H9 (cell line): ENCODE measurements around the gene AGO3. TPM values are rescaled to one million over a fixed set of nuclear protein-coding genes. Genes with fewer than 3 reads are reported as not detected.

ENCODE experiments used
- DNase-seq: peaks from one replicate; pipeline ENCODE4 v3.0.0-alpha.2; 2017
- H2AFZ ChIP-seq: one replicate; pipeline ENCODE4 v1.6.1; 2013; ENCODE audit warnings: mild to moderate bottlenecking, low read length, control low read depth, moderate library complexity
- H2AK5ac ChIP-seq: 2 replicates; pipeline ENCODE4 v1.6.1; 2013; ENCODE audit warnings: low read length, control low read depth, mixed read lengths; ENCODE audit not compliant: insufficient read length
- H2BK120ac ChIP-seq: one replicate; pipeline ENCODE4 v1.6.1; 2013; ENCODE audit warnings: low read depth, mild to moderate bottlenecking, low read length, control low read depth, inconsistent platforms; ENCODE audit not compliant: poor library complexity, severe bottlenecking
- H2BK12ac ChIP-seq: 2 replicates; pipeline ENCODE4 v1.6.1; 2013; ENCODE audit warnings: low read length, control low read depth, mixed read lengths, low read depth; ENCODE audit not compliant: insufficient read length
- H2BK15ac ChIP-seq: 2 replicates; pipeline ENCODE4 v1.6.1; 2013; ENCODE audit warnings: low read depth, low read length, control low read depth
- H2BK20ac ChIP-seq: one replicate; pipeline ENCODE4 v1.6.1; 2013; ENCODE audit warnings: low read depth, mild to moderate bottlenecking, low read length, control low read depth, inconsistent platforms; ENCODE audit not compliant: poor library complexity, severe bottlenecking
- H2BK5ac ChIP-seq: 2 replicates; pipeline ENCODE4 v1.6.1; 2013; ENCODE audit warnings: low read length, control low read depth, mixed read lengths; ENCODE audit not compliant: insufficient read length
- H3K14ac ChIP-seq: 2 replicates; pipeline ENCODE4 v1.6.1; 2013; ENCODE audit warnings: low read length, control low read depth; ENCODE audit not compliant: insufficient read depth
- H3K18ac ChIP-seq: 2 replicates; pipeline ENCODE4 v1.6.1; 2013; ENCODE audit warnings: low read depth, mild to moderate bottlenecking, mixed read lengths, low read length, control low read depth; ENCODE audit not compliant: insufficient read length
- H3K23ac ChIP-seq: 2 replicates; pipeline ENCODE4 v1.6.1; 2013; ENCODE audit warnings: low read length, control low read depth, mixed read lengths, low read depth; ENCODE audit not compliant: insufficient read length
- H3K23me2 ChIP-seq: 2 replicates; pipeline ENCODE4 v1.6.1; 2013; ENCODE audit warnings: low read depth, mild to moderate bottlenecking, mixed read lengths, low read length, control low read depth; ENCODE audit not compliant: insufficient read length, poor library complexity, severe bottlenecking
- H3K27ac ChIP-seq: 2 replicates; pipeline ENCODE4 v1.5.1; 2013; ENCODE audit warnings: low read length, control low read depth, mixed read lengths, low read depth; ENCODE audit not compliant: insufficient read length
- H3K27me3 ChIP-seq: 2 replicates; pipeline ENCODE4 v1.6.1; 2013; ENCODE audit warnings: low read length, control low read depth, inconsistent platforms; ENCODE audit not compliant: insufficient read depth
- H3K4ac ChIP-seq: 2 replicates; pipeline ENCODE4 v1.6.1; 2013; ENCODE audit warnings: low read depth, mild to moderate bottlenecking, control low read depth, inconsistent platforms, low read length, moderate library complexity
- H3K4me1 ChIP-seq: 2 replicates; pipeline ENCODE4 v1.6.1; 2013; ENCODE audit warnings: low read length, control low read depth, inconsistent platforms; ENCODE audit not compliant: insufficient read depth
- H3K4me2 ChIP-seq: 2 replicates; pipeline ENCODE4 v1.6.1; 2013; ENCODE audit warnings: low read length, control low read depth, mixed read lengths; ENCODE audit not compliant: insufficient read length, insufficient read depth
- H3K56ac ChIP-seq: 2 replicates; pipeline ENCODE4 v1.6.1; 2013; ENCODE audit warnings: low read depth, mild to moderate bottlenecking, mixed read lengths, low read length, control low read depth; ENCODE audit not compliant: insufficient read length
- H3K79me1 ChIP-seq: 2 replicates; pipeline ENCODE4 v1.6.1; 2013; ENCODE audit warnings: low read depth, mild to moderate bottlenecking, moderate library complexity, low read length, control low read depth, inconsistent platforms; ENCODE audit not compliant: insufficient read depth, poor library complexity, severe bottlenecking
- H3K79me2 ChIP-seq: 2 replicates; pipeline ENCODE4 v1.6.1; 2013; ENCODE audit warnings: low read length, control low read depth, inconsistent platforms; ENCODE audit not compliant: insufficient read depth
- H3K9ac ChIP-seq: 2 replicates; pipeline ENCODE4 v1.6.1; 2013; ENCODE audit warnings: low read length, control low read depth, mixed read lengths; ENCODE audit not compliant: insufficient read length; ENCODE audit errors: extremely low read depth
- H3K9me3 ChIP-seq: one replicate; pipeline ENCODE4 v1.6.1; 2013; ENCODE audit warnings: low read depth, low read length, inconsistent platforms; ENCODE audit not compliant: control insufficient read depth
- H3T11ph ChIP-seq: one replicate; pipeline ENCODE4 v1.6.1; 2013; ENCODE audit warnings: mild to moderate bottlenecking, low read length, control low read depth, inconsistent platforms
- H4K20me1 ChIP-seq: one replicate; pipeline ENCODE4 v1.6.1; 2013; ENCODE audit not compliant: control insufficient read depth, insufficient read length, insufficient read depth
- H4K5ac ChIP-seq: 2 replicates; pipeline ENCODE4 v1.6.1; 2013; ENCODE audit warnings: low read depth, mild to moderate bottlenecking, mixed read lengths, low read length, control low read depth; ENCODE audit not compliant: insufficient read length
- H4K8ac ChIP-seq: replicated peaks from 2 replicates; pipeline ENCODE4 v1.6.1; 2013; ENCODE audit warnings: low read length, control low read depth, mixed read lengths, low read depth; ENCODE audit not compliant: insufficient read length
- H4K91ac ChIP-seq: 2 replicates; pipeline ENCODE4 v1.6.1; 2013; ENCODE audit warnings: low read depth, mild to moderate bottlenecking, moderate library complexity, mixed read lengths, low read length, control low read depth; ENCODE audit not compliant: insufficient read length
- H3K27ac Mint-ChIP-seq, 3 experiments: 2 replicates in 2 of 3; 3 replicates in 1 of 3; pipeline ENCODE4 v1.8.0; 2020 to 2021; ENCODE audit warnings: mixed read lengths in 3 of 3, mild to moderate bottlenecking in 1 of 3, moderate library complexity in 1 of 3
- H3K27me3 Mint-ChIP-seq: 2 replicates; pipeline ENCODE4 v1.8.0; 2021; ENCODE audit warnings: low read depth, mild to moderate bottlenecking, moderate library complexity, mixed read lengths
- H3K36me3 Mint-ChIP-seq, 3 experiments: 2 replicates in 2 of 3; 3 replicates in 1 of 3; pipeline ENCODE4 v1.8.0; 2020 to 2021; ENCODE audit warnings: low read depth in 3 of 3, mixed read lengths in 3 of 3; ENCODE audit not compliant: insufficient read depth in 1 of 3
- H3K4me1 Mint-ChIP-seq, 2 experiments: 2 replicates each; pipeline ENCODE4 v1.8.0; 2020; ENCODE audit warnings: mixed read lengths in 2 of 2
- H3K4me3 Mint-ChIP-seq, 2 experiments: 2 replicates in 1 of 2; 3 replicates in 1 of 2; pipeline ENCODE4 v1.8.0; 2020 to 2021; ENCODE audit warnings: mild to moderate bottlenecking in 2 of 2, mixed read lengths in 2 of 2, moderate library complexity in 1 of 2
- H3K9me3 Mint-ChIP-seq, 2 experiments: 2 replicates in 1 of 2; 3 replicates in 1 of 2; pipeline ENCODE4 v1.8.0; 2020; ENCODE audit warnings: mild to moderate bottlenecking in 2 of 2, mixed read lengths in 2 of 2, moderate library complexity in 1 of 2
- total RNA-seq: library from RNA; stranded (reverse); gene quantifications from 2 replicates; pipeline ENCODE4 v1.2.1, GENCODE V29; 2021
- TF ChIP-seq, protein P1 (sequence below): fragments of 200-600 bp; sonication (generic); conservative IDR thresholded peaks from 3 replicates; pipeline ENCODE4 v1.8.0; 2021; ENCODE audit warnings: antibody characterized with exemption, mild to moderate bottlenecking

The AGO3 gene
- total RNA-seq, 1 experiment from 2014 or later = 27.0 TPM

DNA sequence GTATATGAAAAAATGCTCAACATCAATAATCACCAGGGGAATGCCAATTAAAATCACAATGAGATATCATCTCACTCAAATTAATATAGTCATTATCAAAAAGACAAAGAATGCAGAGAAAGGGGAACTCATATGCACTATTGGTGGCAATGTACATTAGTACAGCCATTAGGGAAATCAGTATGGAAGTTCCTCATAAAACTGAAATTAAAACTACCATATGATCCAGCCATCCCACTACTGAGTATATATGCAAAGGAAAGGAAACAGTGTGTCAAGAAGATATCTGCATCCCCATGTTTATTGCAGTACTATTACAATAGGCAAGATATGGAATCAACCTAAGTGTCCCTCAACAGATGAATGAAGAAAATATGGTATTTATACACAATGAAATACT lies 120.9 kb downstream of the AGO3 start:
- H2AK5ac ChIP-seq = no peak overlapping the region
- H2BK20ac ChIP-seq = no peak overlapping the region
- Mint-ChIP-seq H3K27me3 (no peaks in the 10 kb centered on the region), H3K36me3 (peaks cover 9 to 21% (median 14%) of the 10 kb centered on the region in 3 experiments), H3K4me3 (no peak overlapping the region), H3K4me1 (no peaks in the 10 kb centered on the region), H3K27ac (no peak overlapping the region), H3K9me3 (no peaks in the 10 kb centered on the region)
- DNase-seq = no peak
- no peak overlapping the region for H3K9ac ChIP-seq
- H4K5ac ChIP-seq = no peak overlapping the region
- H3K14ac ChIP-seq = no peak overlapping the region
- no peak overlapping the region for H3T11ph ChIP-seq
- no peak overlapping the region for H4K8ac ChIP-seq
- H2BK12ac ChIP-seq = no peak overlapping the region
- H2BK5ac ChIP-seq = no peak overlapping the region
- no peaks in the 10 kb centered on the region for H3K27me3 ChIP-seq
- H3K79me2 ChIP-seq = no peaks in the 10 kb centered on the region
- no peak overlapping the region for H3K56ac ChIP-seq
- H3K4me1 ChIP-seq = no peaks in the 10 kb centered on the region
- H2BK120ac ChIP-seq = no peak overlapping the region
- no peak overlapping the region for H3K18ac ChIP-seq
- no peak overlapping the region for H3K4ac ChIP-seq
- H3K23ac ChIP-seq = no peak overlapping the region
- no peak overlapping the region for H2BK15ac ChIP-seq
- H3K9me3 ChIP-seq = no peaks in the 10 kb centered on the region
- H3K4me2 ChIP-seq = no peak overlapping the region
- no peaks in the 10 kb centered on the region for H3K23me2 ChIP-seq
- no peaks in the 10 kb centered on the region for H3K79me1 ChIP-seq
- no peak overlapping the region for H4K91ac ChIP-seq
- H4K20me1 ChIP-seq = no peaks in the 10 kb centered on the region
- H2AFZ ChIP-seq = no peak overlapping the region
- no peak overlapping the region for H3K27ac ChIP-seq
- TF ChIP-seq, protein P1, sequence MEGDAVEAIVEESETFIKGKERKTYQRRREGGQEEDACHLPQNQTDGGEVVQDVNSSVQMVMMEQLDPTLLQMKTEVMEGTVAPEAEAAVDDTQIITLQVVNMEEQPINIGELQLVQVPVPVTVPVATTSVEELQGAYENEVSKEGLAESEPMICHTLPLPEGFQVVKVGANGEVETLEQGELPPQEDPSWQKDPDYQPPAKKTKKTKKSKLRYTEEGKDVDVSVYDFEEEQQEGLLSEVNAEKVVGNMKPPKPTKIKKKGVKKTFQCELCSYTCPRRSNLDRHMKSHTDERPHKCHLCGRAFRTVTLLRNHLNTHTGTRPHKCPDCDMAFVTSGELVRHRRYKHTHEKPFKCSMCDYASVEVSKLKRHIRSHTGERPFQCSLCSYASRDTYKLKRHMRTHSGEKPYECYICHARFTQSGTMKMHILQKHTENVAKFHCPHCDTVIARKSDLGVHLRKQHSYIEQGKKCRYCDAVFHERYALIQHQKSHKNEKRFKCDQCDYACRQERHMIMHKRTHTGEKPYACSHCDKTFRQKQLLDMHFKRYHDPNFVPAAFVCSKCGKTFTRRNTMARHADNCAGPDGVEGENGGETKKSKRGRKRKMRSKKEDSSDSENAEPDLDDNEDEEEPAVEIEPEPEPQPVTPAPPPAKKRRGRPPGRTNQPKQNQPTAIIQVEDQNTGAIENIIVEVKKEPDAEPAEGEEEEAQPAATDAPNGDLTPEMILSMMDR = no peak
